PC-9 (cell line): ENCODE results near the gene CRYL1. TPM values are rescaled to one million over a fixed set of nuclear protein-coding genes. Genes with fewer than 3 reads are reported as not detected.
"Not testable (repeated sequence)": the region's sequence is repeated elsewhere in the genome, so short reads cannot be mapped to it uniquely, and the experiment has no call there.

Experiments used
- BruUV-seq: library from RNA; stranded (reverse); fragments of 400-500 nt; replicated peaks from 2 replicates; lab custom pipeline; 2021; lab: Mats Ljungman, UMichigan
- CTCF ChIA-PET: fragments of 300-600 bp; sonication (Branson Sonifier 250); formaldehyde crosslinking; loops from one replicate; lab custom pipeline; 2022; ENCODE audit warnings: antibody characterized with exemption; lab: Charles Lee
- POLR2A ChIA-PET: fragments of 300-600 bp; sonication (Branson Sonifier 250); formaldehyde crosslinking; loops from one replicate; lab custom pipeline; 2022; ENCODE audit warnings: antibody characterized with exemption; ENCODE audit not compliant: unreplicated experiment; lab: Charles Lee
- DNase-seq, 2 experiments: peaks; one replicate each; pipeline versions ENCODE4 v3.0.0 to v3.0.0-alpha.2; 2015 to 2022; ENCODE audit warnings: mixed read lengths in 1 of 2
- H2AFZ ChIP-seq: fragments of 200-600 bp; sonication (generic); 2 replicates; pipeline ENCODE4 v1.8.1; 2017; ENCODE audit warnings: antibody characterized with exemption
- H3F3A ChIP-seq: fragments of 200-600 bp; sonication (generic); 2 replicates; pipeline ENCODE4 v1.8.1; 2017; ENCODE audit warnings: antibody characterized with exemption, mild to moderate bottlenecking, low read depth; ENCODE audit not compliant: insufficient read depth
- H3K27ac ChIP-seq: fragments of 200-600 bp; sonication (generic); 2 replicates; pipeline ENCODE4 v1.6.1; 2016; ENCODE audit warnings: mixed run types
- H3K27me3 ChIP-seq: fragments of 200-600 bp; sonication (generic); 2 replicates; pipeline ENCODE4 v1.6.1; 2016; ENCODE audit warnings: low read depth, mixed run types; ENCODE audit not compliant: insufficient read depth
- H3K36me3 ChIP-seq: fragments of 200-600 bp; sonication (generic); 2 replicates; pipeline ENCODE4 v1.6.1; 2016; ENCODE audit warnings: low read depth, mixed run types
- H3K4me1 ChIP-seq: fragments of 200-600 bp; sonication (generic); replicated peaks from 2 replicates; pipeline ENCODE4 v1.6.1; 2016; ENCODE audit warnings: mixed run types; ENCODE audit not compliant: insufficient read depth
- H3K4me2 ChIP-seq: fragments of 200-600 bp; sonication (generic); 2 replicates; pipeline ENCODE4 v1.6.1; 2017; ENCODE audit warnings: mixed run types
- H3K4me3 ChIP-seq: fragments of 200-600 bp; sonication (generic); 2 replicates; pipeline ENCODE4 v1.6.1; 2016; ENCODE audit warnings: mixed run types
- H3K79me2 ChIP-seq: fragments of 200-600 bp; sonication (generic); 2 replicates; pipeline ENCODE4 v1.6.1; 2017; ENCODE audit warnings: low read depth, mixed run types
- H3K9me2 ChIP-seq: fragments of 200-600 bp; sonication (generic); 2 replicates; pipeline ENCODE4 v1.8.1; 2017; ENCODE audit warnings: mild to moderate bottlenecking; ENCODE audit not compliant: insufficient read depth
- H3K9me3 ChIP-seq: fragments of 200-600 bp; sonication (generic); 2 replicates; pipeline ENCODE4 v1.8.1; 2016; ENCODE audit warnings: low read depth; ENCODE audit not compliant: insufficient read depth
- H4K20me1 ChIP-seq: fragments of 200-600 bp; sonication (generic); 2 replicates; pipeline ENCODE4 v1.8.1; 2017; ENCODE audit not compliant: insufficient read depth
- EZH2 ChIP-seq: fragments of 200-600 bp; sonication (generic); IDR thresholded peaks from 2 replicates; pipeline ENCODE4 v1.8.0; 2017; ENCODE audit warnings: antibody characterized with exemption, low read depth
- intact Hi-C: fragments of 100-400 bp; cut with micrococcal nuclease; formaldehyde crosslinking; loops from one replicate; pipeline ENCODE4 v1.10.0; 2022; ENCODE audit not compliant: unreplicated experiment
- total RNA-seq: library from RNA; stranded (reverse); gene quantifications from 2 replicates; pipeline ENCODE4 v1.2.3, GENCODE V29; 2021
- TF ChIP-seq, protein P1 (sequence below): fragments of 200-600 bp; sonication (generic); conservative IDR thresholded peaks from 2 replicates; pipeline ENCODE4 v1.6.1; 2017; ENCODE audit warnings: mixed run types, antibody characterized with exemption, mild to moderate bottlenecking, moderate library complexity

The CRYL1 gene
- total RNA-seq, 1 experiment from 2014 or later, result 8.7 TPM

DNA sequence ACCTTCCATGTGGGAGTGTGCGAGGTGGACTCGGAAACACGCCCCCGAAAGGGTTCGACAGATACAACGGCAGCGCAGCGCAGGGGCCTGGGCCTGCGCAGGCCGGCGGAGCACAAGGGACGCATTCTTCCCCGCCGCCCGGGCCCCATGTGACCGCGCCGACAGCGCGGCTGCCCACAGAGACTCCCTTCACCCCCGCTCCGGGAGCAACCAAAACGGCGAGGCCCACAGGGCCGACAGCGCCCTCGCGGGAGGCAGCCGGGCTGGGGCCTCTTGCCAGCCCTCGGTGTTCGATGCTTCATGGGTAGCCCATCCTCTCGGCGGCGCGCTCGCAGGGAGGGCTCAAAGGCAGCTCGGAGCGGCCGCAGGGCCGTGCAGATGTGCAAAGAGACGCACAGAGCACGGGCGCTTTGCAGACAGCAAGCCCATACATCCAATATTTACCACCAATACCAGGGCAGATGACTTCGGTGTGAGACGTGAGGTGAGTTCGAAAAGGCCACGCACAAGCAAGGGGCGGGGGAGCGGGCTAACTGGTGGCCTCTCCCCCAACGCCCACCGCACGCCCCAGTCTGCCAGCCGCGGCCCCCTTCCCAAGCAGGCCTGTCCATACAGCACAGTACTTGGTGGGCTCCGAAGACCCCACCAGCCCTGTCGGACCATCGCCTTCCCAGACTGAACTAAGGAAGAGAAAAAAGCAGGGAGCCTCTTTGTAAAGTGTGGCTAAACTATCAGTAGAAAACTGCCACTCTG is 89.9 kb downstream of the CRYL1 start:
- H3K27ac ChIP-seq, result no peak overlapping the region
- ChIA-PET CTCF (no interaction called here), POLR2A (no interaction called here)
- BruUV-seq, result no TSS peak
- H3K79me2 ChIP-seq, result no peaks in the 10 kb centered on the region
- no peak overlapping the region for H2AFZ ChIP-seq
- no peaks in the 10 kb centered on the region for H3K9me3 ChIP-seq
- no peaks in the 10 kb centered on the region for H3K4me1 ChIP-seq
- no peaks in the 10 kb centered on the region for H3K36me3 ChIP-seq
- TF ChIP-seq, protein P1, sequence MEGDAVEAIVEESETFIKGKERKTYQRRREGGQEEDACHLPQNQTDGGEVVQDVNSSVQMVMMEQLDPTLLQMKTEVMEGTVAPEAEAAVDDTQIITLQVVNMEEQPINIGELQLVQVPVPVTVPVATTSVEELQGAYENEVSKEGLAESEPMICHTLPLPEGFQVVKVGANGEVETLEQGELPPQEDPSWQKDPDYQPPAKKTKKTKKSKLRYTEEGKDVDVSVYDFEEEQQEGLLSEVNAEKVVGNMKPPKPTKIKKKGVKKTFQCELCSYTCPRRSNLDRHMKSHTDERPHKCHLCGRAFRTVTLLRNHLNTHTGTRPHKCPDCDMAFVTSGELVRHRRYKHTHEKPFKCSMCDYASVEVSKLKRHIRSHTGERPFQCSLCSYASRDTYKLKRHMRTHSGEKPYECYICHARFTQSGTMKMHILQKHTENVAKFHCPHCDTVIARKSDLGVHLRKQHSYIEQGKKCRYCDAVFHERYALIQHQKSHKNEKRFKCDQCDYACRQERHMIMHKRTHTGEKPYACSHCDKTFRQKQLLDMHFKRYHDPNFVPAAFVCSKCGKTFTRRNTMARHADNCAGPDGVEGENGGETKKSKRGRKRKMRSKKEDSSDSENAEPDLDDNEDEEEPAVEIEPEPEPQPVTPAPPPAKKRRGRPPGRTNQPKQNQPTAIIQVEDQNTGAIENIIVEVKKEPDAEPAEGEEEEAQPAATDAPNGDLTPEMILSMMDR, result no peak
- no peak for TF ChIP-seq EZH2
- H3K9me2 ChIP-seq, result no peaks in the 10 kb centered on the region
- H3K4me3 ChIP-seq, result no peak overlapping the region
- intact Hi-C loops, result no loop called here
- H4K20me1 ChIP-seq, result no peaks in the 10 kb centered on the region
- DNase-seq, result no peak
- H3K27me3 ChIP-seq, result no peaks in the 10 kb centered on the region
- H3K4me2 ChIP-seq, result no peak overlapping the region
- H3F3A ChIP-seq, result no peaks in the 10 kb centered on the region

DNA sequence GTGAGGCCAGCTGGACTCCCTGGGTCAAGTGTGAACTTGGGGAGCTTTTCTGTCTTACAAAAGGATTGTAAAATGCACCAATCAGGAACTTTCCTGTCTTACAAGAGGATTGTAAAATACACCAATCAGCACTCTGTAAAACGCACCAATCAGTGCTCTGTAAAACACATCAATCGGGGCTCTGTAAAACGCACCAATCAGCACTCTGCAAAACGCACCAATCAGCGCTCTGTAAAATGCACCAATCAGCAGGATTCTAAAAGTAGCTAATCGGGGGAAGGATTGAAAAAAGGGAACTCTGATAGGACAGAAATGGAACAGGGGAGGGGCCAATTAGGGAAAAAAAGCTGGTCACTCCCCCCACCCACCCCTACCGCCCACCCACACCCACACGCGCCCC is 91.4 kb downstream of the CRYL1 start:
- H3K36me3 ChIP-seq, H3F3A ChIP-seq, POLR2A ChIA-PET, H3K9me2 ChIP-seq, H3K27me3 ChIP-seq, H3K27ac ChIP-seq, H3K9me3 ChIP-seq, H3K4me1 ChIP-seq, H4K20me1 ChIP-seq, BruUV-seq, H3K79me2 ChIP-seq, intact Hi-C loops, H2AFZ ChIP-seq, H3K4me3 ChIP-seq, DNase-seq, CTCF ChIA-PET, H3K4me2 ChIP-seq: not testable (repeated sequence)

DNA sequence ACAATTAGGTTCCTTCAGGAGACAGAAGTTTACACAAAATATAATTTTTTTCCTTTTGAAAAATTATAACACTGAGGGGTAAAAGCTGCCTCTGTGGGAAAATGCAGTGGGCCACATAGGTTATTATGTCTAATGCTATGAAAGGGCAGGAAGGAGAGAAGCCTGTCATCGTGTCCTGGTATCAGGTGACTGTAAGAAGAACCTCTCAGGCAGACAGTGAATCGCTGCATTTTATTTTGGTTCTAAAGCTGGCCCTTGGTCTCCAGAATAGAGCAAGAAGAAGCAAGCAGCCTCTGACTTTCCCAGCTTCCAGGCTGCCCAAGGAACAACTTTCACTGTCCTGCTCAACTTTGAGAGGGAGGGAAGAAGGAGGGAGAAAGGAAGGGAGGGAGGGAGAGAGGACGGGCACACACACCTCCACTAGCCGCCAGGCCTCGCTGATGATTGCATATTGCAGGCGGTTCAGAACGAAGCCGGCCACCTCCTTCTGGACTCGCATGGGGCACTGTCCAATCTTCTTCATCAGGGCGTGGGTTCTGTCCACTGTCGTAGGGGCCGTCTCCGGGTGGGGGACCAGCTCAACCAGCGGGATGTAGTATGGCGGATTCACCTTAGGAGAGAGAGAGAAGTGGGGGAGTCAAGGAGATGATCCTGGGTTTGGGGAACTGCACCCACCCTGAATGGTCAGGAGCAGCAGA is 93.8 kb downstream of the CRYL1 start:
- Histone ChIP-seq H3K9me2 (no peaks in the 10 kb centered on the region), H3K27ac (no peak overlapping the region), H3K4me1 (no peaks in the 10 kb centered on the region), H3F3A (no peaks in the 10 kb centered on the region), H3K9me3 (no peaks in the 10 kb centered on the region), H3K4me3 (no peak overlapping the region), H2AFZ (no peak overlapping the region), H3K79me2 (no peaks in the 10 kb centered on the region), H3K27me3 (no peaks in the 10 kb centered on the region), H3K36me3 (no peaks in the 10 kb centered on the region), H3K4me2 (no peak overlapping the region), H4K20me1 (no peaks in the 10 kb centered on the region)
- no TSS peak for BruUV-seq
- DNase-seq, result no peak
- ChIA-PET CTCF (no interaction called here), POLR2A (no interaction called here)
- TF ChIP-seq, protein P1, result no peak
- TF ChIP-seq EZH2, result no peak
- intact Hi-C loops, result no loop called here
